ENCODE data around the gene RNF111. TPM values are rescaled to one million over a fixed set of nuclear protein-coding genes. Genes with fewer than 3 reads are reported as not detected.
"Not testable (repeated sequence)": the region's sequence is repeated elsewhere in the genome, so short reads cannot be mapped to it uniquely, and the experiment has no call there.

Gene RNF111
- polyA plus RNA-seq, 6 donors from 2014 or later, result 17.0 to 28.5 (median 25.4) TPM

GRCh38 chr15:58981808-58982475 lies 5.5 kb upstream of the RNF111 start:
- H3K4me3 Mint-ChIP-seq, result peak overlapping the region in 4 of 8 donors; percentile 24 to 30 (median 28)
- H3K4me1 Mint-ChIP-seq, result peaks cover 14 to 50% (median 33%) of the 10 kb centered on the region in 3 donors
- no peaks in the 10 kb centered on the region for H3K9me3 Mint-ChIP-seq
- H3K27ac Mint-ChIP-seq, result peak overlapping the region in 4 of 6 donors; percentile 24 to 87 (median 66)
- H3K27me3 Mint-ChIP-seq, result no peaks in the 10 kb centered on the region
- no peak for DNase-seq
- ATAC-seq (ENCODE audit: low read depth in 2 of 2), result no peak
- H3K36me3 Mint-ChIP-seq, result no peaks in the 10 kb centered on the region

GRCh38 chr15:58983261-58983660 lies 4.2 kb upstream of the RNF111 start:
- no peaks in the 10 kb centered on the region for H3K9me3 Mint-ChIP-seq
- peaks cover 15 to 49% (median 27%) of the 10 kb centered on the region in 3 donors for H3K4me1 Mint-ChIP-seq

GRCh38 chr15:58985443-58985842 lies 2.0 kb upstream of the RNF111 start:
- Mint-ChIP-seq H3K4me3 (peak overlapping the region in 3 of 8 donors; percentile 33 to 76 (median 43)), H3K27me3 (no peaks in the 10 kb centered on the region), H3K36me3 (no peaks in the 10 kb centered on the region), H3K27ac (peak overlapping the region in 1 of 6 donors; percentile 6), H3K4me1 (peaks cover 22 to 47% (median 22%) of the 10 kb centered on the region in 3 donors), H3K9me3 (no peaks in the 10 kb centered on the region)
- DNase-seq (no peak), ATAC-seq (ENCODE audit: low read depth in 2 of 2) (no peak)

More at GRCh38 chr15:58983261-58983660, 4.2 kb upstream of the RNF111 start:
- no peak for ATAC-seq (ENCODE audit: low read depth in 2 of 2)
- H3K27ac Mint-ChIP-seq, result no peak overlapping the region
- H3K4me3 Mint-ChIP-seq, result no peak overlapping the region
- no peak for DNase-seq
- no peaks in the 10 kb centered on the region for H3K27me3 Mint-ChIP-seq
- H3K36me3 Mint-ChIP-seq, result no peaks in the 10 kb centered on the region

GRCh38 chr15:58987036-58987435 lies 427 bp upstream of the RNF111 start:
- Mint-ChIP-seq H3K9me3 (no peaks in the 10 kb centered on the region), H3K27ac (peak overlapping the region; percentile 93 to 97 (median 96)), H3K27me3 (no peaks in the 10 kb centered on the region), H3K4me3 (peak overlapping the region; percentile 85 to 99 (median 98)), H3K4me1 (peaks cover 27 to 47% (median 29%) of the 10 kb centered on the region in 3 donors), H3K36me3 (peaks cover 0 to 7% of the 10 kb centered on the region in 2 donors)
- ATAC-seq (ENCODE audit: low read depth in 2 of 2) (no peak), DNase-seq (no peak)

- ATAC-seq (ENCODE audit: low read depth in 2 of 2), result peak; percentile 53 to 60
These were observed 733 bp downstream of the RNF111 start for GRCh38 chr15:58988006-58988785.

GRCh38 chr15:58992181-58992580 lies 4.7 kb downstream of the RNF111 start:
- ATAC-seq (ENCODE audit: low read depth in 2 of 2), result no peak
- Mint-ChIP-seq H3K27ac (no peak overlapping the region), H3K36me3 (peaks cover 0 to 7% of the 10 kb centered on the region in 2 donors), H3K27me3 (no peaks in the 10 kb centered on the region), H3K9me3 (no peaks in the 10 kb centered on the region), H3K4me3 (no peak overlapping the region), H3K4me1 (peaks cover 33 to 58% (median 35%) of the 10 kb centered on the region in 3 donors)
- DNase-seq, result no peak

More at GRCh38 chr15:58988006-58988785, 733 bp downstream of the RNF111 start:
- peaks cover 0 to 7% of the 10 kb centered on the region in 2 donors for H3K36me3 Mint-ChIP-seq
- H3K4me1 Mint-ChIP-seq, result peaks cover 23 to 42% (median 25%) of the 10 kb centered on the region in 3 donors
- H3K27ac Mint-ChIP-seq, result peak overlapping the region; percentile 93 to 97 (median 96)
- H3K27me3 Mint-ChIP-seq, result no peaks in the 10 kb centered on the region
- DNase-seq, result no peak
- peak overlapping the region; percentile 85 to 99 (median 98) for H3K4me3 Mint-ChIP-seq
- H3K9me3 Mint-ChIP-seq, result no peaks in the 10 kb centered on the region

GRCh38 chr15:58994906-58995453 lies 7.5 kb downstream of the RNF111 start:
- DNase-seq (no peak), ATAC-seq (ENCODE audit: low read depth in 2 of 2) (no peak)
- H3K27me3 Mint-ChIP-seq, result no peaks in the 10 kb centered on the region
- H3K36me3 Mint-ChIP-seq, result peaks cover 0 to 7% of the 10 kb centered on the region in 2 donors
- no peaks in the 10 kb centered on the region for H3K9me3 Mint-ChIP-seq
- peak overlapping the region in 1 of 8 donors; percentile 5 for H3K4me3 Mint-ChIP-seq
- no peak overlapping the region for H3K27ac Mint-ChIP-seq
- H3K4me1 Mint-ChIP-seq, result peaks cover 28 to 51% (median 31%) of the 10 kb centered on the region in 3 donors

- peaks cover 46 to 66% (median 54%) of the 10 kb centered on the region in 3 donors for H3K4me1 Mint-ChIP-seq
- H3K9me3 Mint-ChIP-seq, result no peaks in the 10 kb centered on the region
- H3K27me3 Mint-ChIP-seq, result no peaks in the 10 kb centered on the region
- DNase-seq (no peak), ATAC-seq (ENCODE audit: low read depth in 2 of 2) (no peak)
- H3K27ac Mint-ChIP-seq, result peak overlapping the region; percentile 51 to 80 (median 74)
- H3K4me3 Mint-ChIP-seq, result peak overlapping the region in 2 of 8 donors; percentile 48 to 50
- H3K36me3 Mint-ChIP-seq, result peaks cover 0 to 3% of the 10 kb centered on the region in 2 donors
These were observed 12.2 kb downstream of the RNF111 start for GRCh38 chr15:58999694-59000093.

- not testable (repeated sequence) for H3K36me3 Mint-ChIP-seq; ATAC-seq (ENCODE audit: low read depth in 2 of 2); H3K9me3 Mint-ChIP-seq; DNase-seq; H3K27me3 Mint-ChIP-seq
- peak overlapping the region in 3 of 8 donors; percentile 42 to 59 (median 48) for H3K4me3 Mint-ChIP-seq
- H3K4me1 Mint-ChIP-seq, result peaks cover 42 to 64% (median 49%) of the 10 kb centered on the region in 3 donors
- H3K27ac Mint-ChIP-seq, result peak overlapping the region in 5 of 6 donors; percentile 51 to 80 (median 78)
These were observed 12.8 kb downstream of the RNF111 start for GRCh38 chr15:59000251-59000650.

GRCh38 chr15:59001946-59002345 lies 14.5 kb downstream of the RNF111 start:
- Mint-ChIP-seq H3K27me3 (no peaks in the 10 kb centered on the region), H3K4me3 (peak overlapping the region in 6 of 8 donors; percentile 46 to 74 (median 64)), H3K4me1 (peaks cover 42 to 71% (median 58%) of the 10 kb centered on the region in 3 donors), H3K27ac (peak overlapping the region; percentile 73 to 93 (median 88)), H3K9me3 (no peaks in the 10 kb centered on the region), H3K36me3 (peaks cover 0 to 17% of the 10 kb centered on the region in 2 donors)
- DNase-seq, result no peak
- peak in 1 of 2 donors; percentile 6 for ATAC-seq (ENCODE audit: low read depth in 2 of 2)

GRCh38 chr15:59002418-59002859 lies 15.0 kb downstream of the RNF111 start:
- Mint-ChIP-seq H3K9me3 (no peaks in the 10 kb centered on the region), H3K4me1 (peaks cover 37 to 70% (median 57%) of the 10 kb centered on the region in 3 donors), H3K27ac (peak overlapping the region; percentile 73 to 93 (median 88)), H3K27me3 (no peaks in the 10 kb centered on the region), H3K36me3 (peaks cover 0 to 22% of the 10 kb centered on the region in 2 donors), H3K4me3 (peak overlapping the region; percentile 46 to 74 (median 64))
- DNase-seq (no peak), ATAC-seq (ENCODE audit: low read depth in 2 of 2) (peak; percentile 73 to 79)

- Mint-ChIP-seq H3K27ac (peak overlapping the region in 1 of 6 donors; percentile 73), H3K9me3 (no peaks in the 10 kb centered on the region), H3K27me3 (no peaks in the 10 kb centered on the region), H3K36me3 (peaks cover 0 to 23% of the 10 kb centered on the region in 2 donors), H3K4me1 (peaks cover 32 to 56% (median 48%) of the 10 kb centered on the region in 3 donors), H3K4me3 (no peak overlapping the region)
- no peak for DNase-seq
- ATAC-seq (ENCODE audit: low read depth in 2 of 2), result no peak
These were observed 18.1 kb downstream of the RNF111 start for GRCh38 chr15:59005579-59005978.

GRCh38 chr15:59008086-59008485 lies 20.6 kb downstream of the RNF111 start:
- H3K27ac Mint-ChIP-seq, result peak overlapping the region in 2 of 6 donors; percentile 20 to 40

More at GRCh38 chr15:59008086-59008485, 20.6 kb downstream of the RNF111 start:
- ATAC-seq (ENCODE audit: low read depth in 2 of 2) (no peak), DNase-seq (no peak)
- Mint-ChIP-seq H3K9me3 (no peaks in the 10 kb centered on the region), H3K36me3 (peaks cover 0 to 23% of the 10 kb centered on the region in 2 donors), H3K4me3 (no peak overlapping the region), H3K4me1 (peaks cover 19 to 39% (median 35%) of the 10 kb centered on the region in 3 donors), H3K27me3 (no peaks in the 10 kb centered on the region)
